Endodermal cell (in vitro differentiated cells): ENCODE results near the gene SCAF8. TPM values are rescaled to one million over a fixed set of nuclear protein-coding genes. Genes with fewer than 3 reads are reported as not detected.

Experiments used
- DNase-seq: peaks from one replicate; pipeline ENCODE4 v3.0.0-alpha.2; 2017
- H3K27ac ChIP-seq: 2 replicates; pipeline ENCODE4 v1.5.1; 2013; ENCODE audit warnings: mild to moderate bottlenecking, low read depth, low read length, moderate library complexity
- H3K27me3 ChIP-seq: 2 replicates; pipeline ENCODE4 v1.6.1; 2013; ENCODE audit warnings: mild to moderate bottlenecking, low read length, moderate library complexity; ENCODE audit not compliant: insufficient read depth, control insufficient read depth, poor library complexity, severe bottlenecking
- H3K36me3 ChIP-seq: 2 replicates; pipeline ENCODE4 v1.7.0; 2013; ENCODE audit warnings: mild to moderate bottlenecking, low read length, moderate library complexity; ENCODE audit not compliant: control insufficient read depth, insufficient read depth
- H3K4me1 ChIP-seq: one replicate; pipeline ENCODE4 v1.7.0; 2013; ENCODE audit warnings: low read length; ENCODE audit not compliant: control insufficient read depth, insufficient read depth
- H3K4me3 ChIP-seq: 2 replicates; pipeline ENCODE4 v1.5.1; 2013; ENCODE audit warnings: mild to moderate bottlenecking, low read length, moderate library complexity
- H3K9ac ChIP-seq: 2 replicates; pipeline ENCODE4 v1.6.1; 2013; ENCODE audit warnings: mild to moderate bottlenecking, low read length, moderate library complexity; ENCODE audit not compliant: poor library complexity, severe bottlenecking; ENCODE audit errors: extremely low read depth
- H3K9me3 ChIP-seq: 2 replicates; pipeline ENCODE4 v1.6.1; 2013; ENCODE audit warnings: mild to moderate bottlenecking, low read length, moderate library complexity; ENCODE audit not compliant: control insufficient read depth
- H3K27ac Mint-ChIP-seq: 2 replicates; pipeline ENCODE4 v1.8.0; 2020; ENCODE audit warnings: mixed read lengths
- H3K27me3 Mint-ChIP-seq: 2 replicates; pipeline ENCODE4 v1.8.0; 2021; ENCODE audit warnings: mild to moderate bottlenecking, mixed read lengths; ENCODE audit not compliant: insufficient read depth
- H3K36me3 Mint-ChIP-seq: 2 replicates; pipeline ENCODE4 v1.8.0; 2020; ENCODE audit warnings: low read depth, mixed read lengths
- H3K4me1 Mint-ChIP-seq: 2 replicates; pipeline ENCODE4 v1.8.0; 2020; ENCODE audit warnings: mixed read lengths
- H3K4me3 Mint-ChIP-seq: 2 replicates; pipeline ENCODE4 v1.8.0; 2020; ENCODE audit warnings: mild to moderate bottlenecking, moderate library complexity, mixed read lengths
- H3K9me3 Mint-ChIP-seq: 2 replicates; pipeline ENCODE4 v1.8.0; 2020; ENCODE audit warnings: mild to moderate bottlenecking, mixed read lengths
- WGBS, 2 experiments: methylation state at CpG; one replicate each; pipeline versions ENCODE4 v1.1.5 to v1.1.7; 2013; ENCODE audit warnings: missing lambda C conversion rate in 2 of 2, mixed read lengths in 1 of 2; ENCODE audit not compliant: insufficient coverage in 1 of 2, insufficient read length in 1 of 2; 5-methylcytosine and 5-hydroxymethylcytosine counted together
- total RNA-seq, 2 donors: library from RNA; stranded (reverse); fragmentation: NEBNext Ultra II Directional in 1 of 2; extraction: Animal tissue kit (Norgen Biotek cat#: 25700) in 1 of 2; gene quantifications; 2 replicates in 1 of 2; 3 replicates in 1 of 2; pipeline ENCODE4 v1.2.1, GENCODE V29; 2021
- TF ChIP-seq, protein P1 (sequence below): fragments of 200-600 bp; sonication (generic); conservative IDR thresholded peaks from 2 replicates; pipeline ENCODE4 v1.5.0; 2021; ENCODE audit warnings: antibody characterized with exemption, mild to moderate bottlenecking

Gene SCAF8
- total RNA-seq, 2 donors from 2014 or later = 49.7 to 56.2 TPM

DNA sequence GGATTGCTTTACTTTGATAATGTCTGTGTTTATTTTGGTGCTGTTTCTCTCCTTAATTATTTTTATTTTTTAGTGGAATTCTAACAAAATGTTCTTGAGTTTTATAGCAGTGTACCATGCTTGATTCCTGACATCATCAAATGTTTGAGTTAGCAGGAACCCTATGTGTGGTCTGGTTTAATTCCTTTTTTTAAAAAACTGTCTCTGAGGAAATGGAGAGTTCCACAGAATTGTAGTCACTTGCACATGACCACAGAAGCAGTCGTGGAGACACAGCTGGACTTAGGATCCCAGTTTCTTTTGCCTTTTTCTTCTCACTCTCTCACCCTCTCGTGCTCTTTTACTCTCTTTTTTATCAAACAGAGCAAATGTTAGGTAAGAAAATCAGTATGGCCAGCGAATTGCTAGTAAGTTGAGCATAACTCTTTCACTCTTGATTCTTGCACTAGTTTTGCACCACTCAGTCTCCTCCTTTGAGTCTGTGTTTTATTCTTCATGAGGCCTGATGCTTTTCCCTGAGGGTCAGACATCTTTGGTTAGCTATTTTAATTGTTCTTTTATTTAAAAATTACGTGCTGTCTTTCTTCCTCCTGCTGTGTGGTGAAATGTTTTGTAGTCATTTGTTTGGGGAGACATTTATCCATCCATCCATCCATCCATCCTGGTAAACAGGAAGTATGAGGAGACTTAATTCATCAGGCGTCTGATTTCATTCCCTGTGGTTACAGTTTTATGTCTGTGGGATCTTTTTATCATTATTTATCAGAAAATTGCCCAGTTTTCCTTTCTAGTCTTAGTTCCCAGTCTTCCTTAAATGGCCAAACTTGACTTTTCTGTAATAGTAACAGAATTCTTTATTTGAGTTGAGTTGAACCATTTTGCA is 83.0 kb downstream of the SCAF8 start:
- Mint-ChIP-seq H3K27me3 (no peaks in the 10 kb centered on the region), H3K9me3 (peaks cover 1% of the 10 kb centered on the region), H3K27ac (peak overlapping the region; percentile 58), H3K4me1 (peaks cover 5% of the 10 kb centered on the region), H3K4me3 (no peak overlapping the region), H3K36me3 (peaks cover 79% of the 10 kb centered on the region)
- Histone ChIP-seq H3K4me1 (no peaks in the 10 kb centered on the region), H3K9ac (no peak overlapping the region), H3K4me3 (no peak overlapping the region), H3K36me3 (peaks cover 94% of the 10 kb centered on the region), H3K27me3 (no peaks in the 10 kb centered on the region), H3K9me3 (peaks cover under 1% of the 10 kb centered on the region), H3K27ac (peak overlapping the region; percentile 4)
- TF ChIP-seq, protein P1, sequence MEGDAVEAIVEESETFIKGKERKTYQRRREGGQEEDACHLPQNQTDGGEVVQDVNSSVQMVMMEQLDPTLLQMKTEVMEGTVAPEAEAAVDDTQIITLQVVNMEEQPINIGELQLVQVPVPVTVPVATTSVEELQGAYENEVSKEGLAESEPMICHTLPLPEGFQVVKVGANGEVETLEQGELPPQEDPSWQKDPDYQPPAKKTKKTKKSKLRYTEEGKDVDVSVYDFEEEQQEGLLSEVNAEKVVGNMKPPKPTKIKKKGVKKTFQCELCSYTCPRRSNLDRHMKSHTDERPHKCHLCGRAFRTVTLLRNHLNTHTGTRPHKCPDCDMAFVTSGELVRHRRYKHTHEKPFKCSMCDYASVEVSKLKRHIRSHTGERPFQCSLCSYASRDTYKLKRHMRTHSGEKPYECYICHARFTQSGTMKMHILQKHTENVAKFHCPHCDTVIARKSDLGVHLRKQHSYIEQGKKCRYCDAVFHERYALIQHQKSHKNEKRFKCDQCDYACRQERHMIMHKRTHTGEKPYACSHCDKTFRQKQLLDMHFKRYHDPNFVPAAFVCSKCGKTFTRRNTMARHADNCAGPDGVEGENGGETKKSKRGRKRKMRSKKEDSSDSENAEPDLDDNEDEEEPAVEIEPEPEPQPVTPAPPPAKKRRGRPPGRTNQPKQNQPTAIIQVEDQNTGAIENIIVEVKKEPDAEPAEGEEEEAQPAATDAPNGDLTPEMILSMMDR = no peak
- no peak for DNase-seq
- 97 to 100% methylated on average over 1 to 3 of the region's 5 CpGs for WGBS, 2 experiments

GRCh38 chr6:154821099-154821498 is 87.9 kb downstream of the SCAF8 start:
- TF ChIP-seq, protein P1 = no peak
- 97 to 100% methylated on average over 1 of the region's 1 CpG for WGBS, 2 experiments
- no peak overlapping the region for H3K4me3 Mint-ChIP-seq
- peaks cover 72% of the 10 kb centered on the region for H3K36me3 Mint-ChIP-seq
- no peaks in the 10 kb centered on the region for H3K27me3 Mint-ChIP-seq
- no peaks in the 10 kb centered on the region for H3K9me3 Mint-ChIP-seq
- H3K27ac Mint-ChIP-seq = no peak overlapping the region
- Histone ChIP-seq H3K27me3 (no peaks in the 10 kb centered on the region), H3K27ac (no peak overlapping the region), H3K36me3 (peaks cover 97% of the 10 kb centered on the region), H3K4me1 (no peaks in the 10 kb centered on the region), H3K9me3 (no peaks in the 10 kb centered on the region), H3K9ac (no peak overlapping the region), H3K4me3 (no peak overlapping the region)
- no peak for DNase-seq
- H3K4me1 Mint-ChIP-seq = no peaks in the 10 kb centered on the region

GRCh38 chr6:154821638-154822037 is 88.4 kb downstream of the SCAF8 start:
- no peaks in the 10 kb centered on the region for H3K27me3 ChIP-seq
- Mint-ChIP-seq H3K4me3 (no peak overlapping the region), H3K27ac (no peak overlapping the region), H3K4me1 (no peaks in the 10 kb centered on the region), H3K27me3 (no peaks in the 10 kb centered on the region), H3K9me3 (no peaks in the 10 kb centered on the region), H3K36me3 (peaks cover 67% of the 10 kb centered on the region)
- H3K9ac ChIP-seq = no peak overlapping the region
- H3K36me3 ChIP-seq = peaks cover 92% of the 10 kb centered on the region
- H3K9me3 ChIP-seq = no peaks in the 10 kb centered on the region
- no peak overlapping the region for H3K4me3 ChIP-seq
- TF ChIP-seq, protein P1 = no peak
- WGBS, 2 experiments = 96 to 100% methylated on average over 1 of the region's 2 CpGs
- H3K27ac ChIP-seq = no peak overlapping the region
- no peaks in the 10 kb centered on the region for H3K4me1 ChIP-seq
- no peak for DNase-seq
